GM10266 (cell line): Measurements from ENCODE around the gene PITPNM3.
A peak's percentile ranks its signal among the peaks of the same experiment; 100 is the strongest.

Experiments
- DNase-seq: peaks from one replicate; pipeline ENCODE4 v3.0.0; 2012; ENCODE audit errors: extremely low spot score
- TF ChIP-seq, protein P1 (sequence below): IDR thresholded peaks from 2 replicates; pipeline ENCODE4 v1.5.1; 2012; ENCODE audit warnings: mild to moderate bottlenecking, low read depth; ENCODE audit not compliant: control insufficient read depth, insufficient read depth; ENCODE audit errors: missing control alignments

The PITPNM3 gene

DNA sequence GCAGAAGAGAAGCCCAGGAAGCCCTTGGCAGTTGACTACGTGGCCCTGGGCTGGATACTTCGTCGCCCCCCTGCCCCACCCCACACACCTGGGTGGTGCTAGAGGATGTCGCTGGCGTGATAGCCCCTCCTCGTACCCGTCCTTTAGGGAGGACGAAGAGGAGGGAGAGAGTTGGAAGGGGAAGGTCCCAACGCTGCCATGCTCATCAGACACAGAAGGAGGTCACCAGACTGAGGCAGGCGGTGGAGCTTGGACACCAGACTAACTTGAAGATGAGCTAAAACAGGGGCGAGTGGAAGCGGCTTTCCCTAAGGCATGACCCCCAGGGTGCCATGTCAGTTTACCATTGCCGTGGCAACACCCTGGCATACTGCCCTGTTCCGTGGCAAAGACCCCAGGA lies 132.4 kb downstream of the PITPNM3 start:
- TF ChIP-seq, protein P1, sequence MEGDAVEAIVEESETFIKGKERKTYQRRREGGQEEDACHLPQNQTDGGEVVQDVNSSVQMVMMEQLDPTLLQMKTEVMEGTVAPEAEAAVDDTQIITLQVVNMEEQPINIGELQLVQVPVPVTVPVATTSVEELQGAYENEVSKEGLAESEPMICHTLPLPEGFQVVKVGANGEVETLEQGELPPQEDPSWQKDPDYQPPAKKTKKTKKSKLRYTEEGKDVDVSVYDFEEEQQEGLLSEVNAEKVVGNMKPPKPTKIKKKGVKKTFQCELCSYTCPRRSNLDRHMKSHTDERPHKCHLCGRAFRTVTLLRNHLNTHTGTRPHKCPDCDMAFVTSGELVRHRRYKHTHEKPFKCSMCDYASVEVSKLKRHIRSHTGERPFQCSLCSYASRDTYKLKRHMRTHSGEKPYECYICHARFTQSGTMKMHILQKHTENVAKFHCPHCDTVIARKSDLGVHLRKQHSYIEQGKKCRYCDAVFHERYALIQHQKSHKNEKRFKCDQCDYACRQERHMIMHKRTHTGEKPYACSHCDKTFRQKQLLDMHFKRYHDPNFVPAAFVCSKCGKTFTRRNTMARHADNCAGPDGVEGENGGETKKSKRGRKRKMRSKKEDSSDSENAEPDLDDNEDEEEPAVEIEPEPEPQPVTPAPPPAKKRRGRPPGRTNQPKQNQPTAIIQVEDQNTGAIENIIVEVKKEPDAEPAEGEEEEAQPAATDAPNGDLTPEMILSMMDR, result no peak
- DNase-seq, result no peak

DNA sequence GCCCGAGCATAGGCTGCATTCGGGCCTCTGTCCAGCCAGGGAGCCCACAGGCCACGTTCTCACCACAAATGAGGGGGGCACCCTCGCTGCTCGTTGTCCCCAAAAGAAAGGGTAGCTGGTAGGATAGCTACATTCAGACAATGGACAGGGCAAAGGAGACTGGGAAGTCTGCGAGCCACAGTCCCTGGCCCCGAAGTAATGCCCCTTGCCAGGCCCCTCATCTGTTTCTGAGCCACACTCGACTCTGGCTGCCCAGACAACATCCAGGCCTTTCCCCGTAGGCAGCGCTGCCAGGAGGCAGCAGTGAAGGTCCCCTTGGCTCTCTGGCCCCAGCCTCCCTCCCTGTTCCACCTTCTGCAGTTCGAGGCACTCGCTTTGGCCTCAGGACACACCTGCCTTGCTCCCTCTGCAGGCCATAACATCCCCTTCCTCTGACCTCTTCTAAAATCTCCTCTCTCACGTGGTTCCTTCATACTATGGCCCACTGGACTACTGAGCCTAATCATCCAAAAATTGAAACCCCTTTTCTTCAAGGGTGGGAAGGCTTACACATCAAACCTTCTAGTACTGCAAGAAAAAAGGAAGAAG lies 133.6 kb downstream of the PITPNM3 start:
- TF ChIP-seq, protein P1, result no peak

DNA sequence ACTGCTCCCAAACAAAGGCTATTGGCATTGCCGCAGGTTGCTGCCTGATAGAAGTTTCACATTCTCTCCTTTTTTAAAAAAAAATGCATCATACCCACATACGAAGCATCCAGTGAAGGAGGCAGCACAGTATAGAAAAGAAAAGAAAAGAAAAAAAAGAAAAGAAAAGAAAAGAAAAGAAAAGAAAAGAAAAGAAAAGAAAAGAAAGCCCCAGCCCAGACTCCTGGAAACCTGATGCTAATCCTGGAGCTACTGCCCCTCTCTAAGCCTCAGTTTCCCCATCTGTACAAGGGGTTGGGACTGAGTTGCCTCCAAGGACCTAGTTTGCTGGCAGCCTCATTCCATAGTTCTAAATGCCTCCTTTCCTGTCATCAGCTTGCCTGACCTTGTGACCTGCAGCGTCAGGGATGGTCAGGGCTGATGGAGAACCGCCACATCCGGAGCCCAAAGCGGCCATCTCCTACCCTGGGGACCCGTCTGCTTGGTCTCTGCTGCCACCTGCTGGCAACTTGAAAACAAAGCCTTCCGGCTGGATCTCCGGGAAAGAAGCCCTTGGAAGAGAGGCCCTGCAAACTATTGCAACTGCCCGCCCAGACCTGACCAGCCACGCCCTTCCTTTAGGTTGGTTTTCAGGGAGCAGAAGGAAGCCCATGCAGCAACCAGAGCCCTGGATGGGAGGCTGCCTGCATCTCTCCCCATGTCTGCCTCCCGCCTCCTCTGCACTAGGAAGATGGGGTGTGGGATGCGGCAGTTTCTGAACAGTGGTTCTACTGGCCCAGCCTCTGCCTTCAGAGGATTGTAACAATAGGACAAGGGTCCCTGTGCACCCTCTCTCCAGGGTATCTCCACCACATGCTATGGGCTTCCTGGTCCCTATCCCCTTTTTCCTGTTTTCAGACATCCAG lies 134.4 kb downstream of the PITPNM3 start:
- TF ChIP-seq, protein P1, result peak; percentile 82
- DNase-seq, result peak; percentile 83

More for the DNA sequence above, 133.6 kb downstream of the PITPNM3 start:
- DNase-seq, result no peak

DNA sequence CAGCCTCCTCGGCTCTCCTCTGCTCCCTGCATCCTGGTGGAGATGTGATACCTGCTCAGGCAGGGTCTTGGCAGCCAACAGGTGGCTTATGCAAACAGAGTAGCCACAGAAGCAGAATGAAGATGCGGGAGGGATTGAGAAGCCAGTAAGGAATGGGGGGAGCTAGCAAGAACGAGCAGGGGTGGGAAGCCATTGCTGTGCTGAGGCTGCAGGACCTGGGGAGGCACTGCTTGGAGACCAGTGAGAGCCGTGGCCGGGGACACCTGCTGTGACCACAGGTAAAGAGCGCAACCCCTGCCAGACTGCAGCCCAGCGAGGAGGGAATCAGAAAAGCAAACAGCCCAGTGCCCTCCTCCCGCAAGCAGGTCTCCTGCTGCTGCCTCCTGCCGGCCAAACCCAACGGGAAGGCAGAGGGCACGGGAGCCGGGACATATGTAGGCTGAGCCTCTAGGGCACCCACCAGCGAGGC lies 136.1 kb downstream of the PITPNM3 start:
- no peak for DNase-seq
- TF ChIP-seq, protein P1, result peak; percentile 15

DNA sequence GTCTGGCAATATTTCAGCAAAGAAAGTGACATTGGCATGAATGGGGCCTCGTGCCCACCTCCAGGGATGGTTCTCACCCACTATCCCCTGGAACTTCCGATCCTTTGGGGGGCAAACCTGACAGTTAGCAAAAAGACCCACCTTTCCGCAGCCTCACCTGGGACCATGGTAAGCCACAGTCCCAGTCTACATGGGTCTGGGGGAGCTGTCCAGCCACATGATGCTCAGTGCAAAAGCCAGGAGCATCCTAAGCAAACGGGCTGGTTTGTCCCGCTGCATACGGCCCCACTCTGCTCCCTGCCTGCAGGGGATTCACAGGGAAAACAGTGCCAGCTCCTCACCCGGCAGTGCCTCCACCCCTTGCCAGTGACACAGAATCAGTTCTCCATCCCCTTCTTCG lies 140.7 kb downstream of the PITPNM3 start:
- DNase-seq, result no peak
- TF ChIP-seq, protein P1, result no peak

DNA sequence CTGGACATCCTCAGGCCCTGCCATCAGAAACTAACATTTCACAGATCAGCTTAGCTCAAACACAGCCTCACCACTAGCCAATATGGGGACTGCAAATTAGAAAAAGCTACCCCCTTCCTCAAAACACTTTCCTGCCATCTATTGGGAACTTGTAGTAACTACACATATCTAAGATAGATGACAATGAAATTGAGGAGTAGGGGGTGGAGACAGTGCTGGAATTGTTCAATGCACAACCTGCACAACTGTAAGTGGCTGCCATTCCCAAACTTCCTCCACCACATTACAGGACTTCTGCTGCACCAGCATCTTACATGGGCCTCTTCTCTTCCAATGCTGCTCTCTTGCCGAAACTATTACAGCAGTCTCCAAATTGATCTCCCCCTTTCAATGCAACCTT lies 143.3 kb downstream of the PITPNM3 start:
- DNase-seq, result peak; percentile 55

More for the DNA sequence above, 143.3 kb downstream of the PITPNM3 start:
- TF ChIP-seq, protein P1, result peak; percentile 36
